MCF 10A (cell line): ENCODE data around the gene POLE3. TPM values are rescaled to one million over a fixed set of nuclear protein-coding genes. Genes with fewer than 3 reads are reported as not detected.

Source experiments
- BruUV-seq: library from RNA; stranded (reverse); fragments of 400-500 nt; replicated peaks from 2 replicates; lab custom pipeline; 2021; lab: Mats Ljungman, UMichigan
- CTCF ChIA-PET: fragments of 300-600 bp; sonication (Branson Sonifier 250); formaldehyde crosslinking; extraction: SDS; loops from one replicate; lab custom pipeline; 2021; ENCODE audit warnings: antibody characterized with exemption, inconsistent platforms; lab: Yijun Ruan, JAX
- POLR2A ChIA-PET: fragments of 300-600, 350-650 bp; sonication (Branson Sonifier 250); formaldehyde crosslinking; extraction: SDS; loops from one replicate; lab custom pipeline; 2020; ENCODE audit warnings: antibody characterized with exemption, inconsistent platforms; lab: Yijun Ruan, JAX
- DNase-seq: peaks from one replicate; pipeline ENCODE4 v3.0.0-alpha.2; 2018; ENCODE audit not compliant: unreplicated experiment
- H3K27ac Mint-ChIP-seq: one replicate; pipeline ENCODE4 v1.8.0; 2022; ENCODE audit warnings: mild to moderate bottlenecking, low read depth, mixed read lengths; ENCODE audit not compliant: unreplicated experiment
- H3K27me3 Mint-ChIP-seq: one replicate; pipeline ENCODE4 v1.8.0; 2022; ENCODE audit warnings: mixed read lengths; ENCODE audit not compliant: insufficient read depth, unreplicated experiment
- H3K36me3 Mint-ChIP-seq: one replicate; pipeline ENCODE4 v1.8.0; 2022; ENCODE audit warnings: mild to moderate bottlenecking, moderate library complexity, mixed read lengths; ENCODE audit not compliant: insufficient read depth, unreplicated experiment
- H3K4me1 Mint-ChIP-seq: one replicate; pipeline ENCODE4 v1.8.0; 2022; ENCODE audit warnings: mixed read lengths; ENCODE audit not compliant: insufficient read depth, unreplicated experiment
- H3K4me3 Mint-ChIP-seq: one replicate; pipeline ENCODE4 v1.8.0; 2022; ENCODE audit warnings: mild to moderate bottlenecking, moderate library complexity, mixed read lengths; ENCODE audit not compliant: unreplicated experiment
- H3K9me3 Mint-ChIP-seq: one replicate; pipeline ENCODE4 v1.8.0; 2022; ENCODE audit warnings: mixed read lengths; ENCODE audit not compliant: unreplicated experiment
- intact Hi-C: fragments of 100-400 bp; cut with micrococcal nuclease; formaldehyde crosslinking; loops from 2 replicates; pipeline ENCODE4 v1.14.1; 2022
- total RNA-seq: library from RNA; stranded (reverse); gene quantifications from 2 replicates; pipeline ENCODE4 v1.2.3, GENCODE V29; 2022
- TF ChIP-seq, protein P1 (sequence below): fragments of 200-600 bp; IDR thresholded peaks from one replicate; pipeline ENCODE4 v1.8.0; 2022; ENCODE audit warnings: antibody characterized with exemption, mild to moderate bottlenecking; ENCODE audit not compliant: unreplicated experiment

POLE3 gene
- total RNA-seq, 1 experiment from 2014 or later = 54.0 TPM

DNA sequence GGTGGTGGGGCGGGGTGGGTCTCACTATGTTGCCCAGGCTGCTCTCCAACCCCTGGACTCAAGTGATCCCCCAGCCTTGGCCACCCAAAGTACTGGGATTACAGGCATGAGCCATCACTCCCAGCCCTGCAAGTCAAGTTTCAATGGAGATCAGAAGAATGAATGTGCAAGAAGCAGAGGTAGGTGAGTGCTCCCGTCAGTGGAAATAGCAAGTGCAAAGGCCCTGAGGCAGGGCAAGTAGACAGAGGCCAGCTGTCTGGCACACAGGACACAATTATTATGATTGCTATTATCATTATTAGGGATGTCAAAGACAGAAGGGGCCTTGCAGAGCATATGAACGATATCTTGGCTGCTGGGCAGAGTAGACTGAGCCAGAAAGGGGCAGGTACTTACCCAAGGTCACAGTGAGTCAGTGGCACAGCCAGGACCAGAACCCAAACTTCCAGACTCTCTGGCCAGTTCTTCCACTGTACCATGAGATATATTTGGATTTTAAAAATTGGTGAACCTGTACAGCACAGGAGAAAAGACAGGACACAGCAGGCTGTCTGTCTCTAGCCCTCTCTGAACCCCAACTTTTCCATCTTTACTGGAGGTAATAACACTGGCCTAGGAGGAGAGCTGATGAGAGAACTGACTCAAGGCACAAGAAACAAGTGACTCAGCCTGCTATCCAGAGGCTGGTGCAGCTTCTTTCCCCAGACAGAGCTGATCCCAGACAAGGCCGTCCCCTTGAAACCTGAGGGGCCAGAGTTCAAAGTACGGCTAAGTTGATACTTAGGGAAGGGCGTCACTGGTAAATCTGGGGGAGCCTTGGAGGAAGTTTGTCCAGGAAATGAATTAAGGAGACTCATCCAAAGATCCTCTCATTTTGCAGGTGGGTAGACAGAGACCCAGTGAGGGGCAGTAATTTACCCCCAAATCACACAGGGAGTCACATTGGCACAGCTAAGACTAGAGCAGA, 35.1 kb downstream of the POLE3 start:
- Mint-ChIP-seq H3K36me3 (peaks cover 12% of the 10 kb centered on the region), H3K4me1 (peaks cover 5% of the 10 kb centered on the region), H3K9me3 (no peaks in the 10 kb centered on the region), H3K27ac (peak overlapping the region; percentile 64), H3K27me3 (no peaks in the 10 kb centered on the region), H3K4me3 (peak overlapping the region; percentile 78)
- ChIA-PET CTCF (interaction anchor here (0.6 kb wide), 1 partner anchor 854 kb away, joined by 3 read pairs; no protein-coding TSS in a partner anchor), POLR2A (interaction anchor here (1.8 kb wide), 1 partner anchor 35 kb away, joined by 9 read pairs; the partner anchor contains the start of genes C9orf43 and POLE3)
- TF ChIP-seq, protein P1, sequence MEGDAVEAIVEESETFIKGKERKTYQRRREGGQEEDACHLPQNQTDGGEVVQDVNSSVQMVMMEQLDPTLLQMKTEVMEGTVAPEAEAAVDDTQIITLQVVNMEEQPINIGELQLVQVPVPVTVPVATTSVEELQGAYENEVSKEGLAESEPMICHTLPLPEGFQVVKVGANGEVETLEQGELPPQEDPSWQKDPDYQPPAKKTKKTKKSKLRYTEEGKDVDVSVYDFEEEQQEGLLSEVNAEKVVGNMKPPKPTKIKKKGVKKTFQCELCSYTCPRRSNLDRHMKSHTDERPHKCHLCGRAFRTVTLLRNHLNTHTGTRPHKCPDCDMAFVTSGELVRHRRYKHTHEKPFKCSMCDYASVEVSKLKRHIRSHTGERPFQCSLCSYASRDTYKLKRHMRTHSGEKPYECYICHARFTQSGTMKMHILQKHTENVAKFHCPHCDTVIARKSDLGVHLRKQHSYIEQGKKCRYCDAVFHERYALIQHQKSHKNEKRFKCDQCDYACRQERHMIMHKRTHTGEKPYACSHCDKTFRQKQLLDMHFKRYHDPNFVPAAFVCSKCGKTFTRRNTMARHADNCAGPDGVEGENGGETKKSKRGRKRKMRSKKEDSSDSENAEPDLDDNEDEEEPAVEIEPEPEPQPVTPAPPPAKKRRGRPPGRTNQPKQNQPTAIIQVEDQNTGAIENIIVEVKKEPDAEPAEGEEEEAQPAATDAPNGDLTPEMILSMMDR = no peak
- TSS peak; percentile 37 for BruUV-seq
- DNase-seq = no peak
- intact Hi-C loops = no loop called here

DNA sequence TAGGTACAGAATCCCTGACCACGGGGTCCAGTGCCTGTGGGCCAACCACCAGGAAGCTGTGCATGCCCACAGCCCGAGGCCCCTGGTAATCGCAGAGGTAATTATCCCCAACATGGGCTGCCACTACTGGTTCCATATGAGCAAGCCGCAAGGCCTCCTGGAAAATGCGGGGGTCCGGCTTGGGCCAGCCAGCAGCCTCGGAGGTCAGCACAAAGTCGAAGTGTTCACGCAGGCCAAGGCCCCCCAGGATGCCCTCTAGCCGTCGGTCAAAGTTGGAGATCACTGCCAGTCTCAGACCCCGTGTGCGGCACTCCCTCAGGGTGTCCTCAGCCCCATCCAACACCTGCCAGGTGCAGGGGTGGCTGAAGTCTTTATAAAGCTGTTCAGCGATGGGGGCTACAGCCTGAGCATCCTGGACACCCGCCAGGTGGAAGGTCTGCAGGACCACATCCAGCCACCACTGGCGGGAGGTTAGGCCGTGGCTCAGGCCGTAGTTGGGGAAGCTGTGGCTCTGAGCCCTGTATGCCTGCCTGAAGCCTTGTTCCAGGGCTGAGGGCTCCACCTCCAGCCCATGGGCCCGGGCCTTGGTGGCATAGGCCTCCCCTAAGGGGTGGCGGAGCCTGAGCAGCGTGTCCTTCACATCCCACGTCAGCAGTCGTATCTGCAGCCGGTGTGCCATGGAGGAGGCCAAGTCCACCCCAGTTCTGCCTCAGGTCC, 36.6 kb downstream of the POLE3 start:
- TF ChIP-seq, protein P1 = no peak
- H3K36me3 Mint-ChIP-seq = peaks cover 12% of the 10 kb centered on the region
- no peak overlapping the region for H3K4me3 Mint-ChIP-seq
- DNase-seq = no peak
- ChIA-PET POLR2A (no interaction called here), CTCF (no interaction called here)
- H3K4me1 Mint-ChIP-seq = peaks cover 5% of the 10 kb centered on the region
- no TSS peak for BruUV-seq
- no peaks in the 10 kb centered on the region for H3K27me3 Mint-ChIP-seq
- no peak overlapping the region for H3K27ac Mint-ChIP-seq
- intact Hi-C loops = no loop called here
- no peaks in the 10 kb centered on the region for H3K9me3 Mint-ChIP-seq

DNA sequence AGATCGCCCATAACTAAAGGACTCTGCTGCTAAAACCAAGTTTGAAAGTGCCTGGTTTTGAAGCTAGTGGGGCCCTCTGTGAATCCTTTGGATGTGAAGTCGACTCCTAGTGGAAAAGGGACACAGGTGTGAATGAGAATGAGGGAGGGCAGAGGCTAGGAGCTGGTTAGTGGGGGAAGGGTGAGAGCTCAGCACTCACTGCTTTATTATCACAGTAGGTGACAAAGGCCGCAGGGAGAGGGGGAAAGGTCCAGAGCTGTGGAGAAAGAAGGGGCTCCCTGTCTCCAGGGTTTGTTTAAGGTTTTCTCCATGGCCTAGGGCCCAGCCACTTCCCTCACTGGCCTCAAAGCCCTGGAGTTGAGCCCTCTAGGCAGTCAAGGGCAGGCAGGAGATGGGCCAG, 37.2 kb downstream of the POLE3 start:
- no peaks in the 10 kb centered on the region for H3K27me3 Mint-ChIP-seq
- no peak overlapping the region for H3K27ac Mint-ChIP-seq
- no peaks in the 10 kb centered on the region for H3K9me3 Mint-ChIP-seq
- intact Hi-C loops = no loop called here
- H3K4me1 Mint-ChIP-seq = peaks cover 5% of the 10 kb centered on the region
- BruUV-seq = no TSS peak
- peaks cover 12% of the 10 kb centered on the region for H3K36me3 Mint-ChIP-seq
- H3K4me3 Mint-ChIP-seq = no peak overlapping the region
- ChIA-PET POLR2A (no interaction called here), CTCF (interaction anchor here (0.6 kb wide), 1 partner anchor 17 kb away, joined by 3 read pairs; no protein-coding TSS in a partner anchor)
- DNase-seq = no peak
- TF ChIP-seq, protein P1 = no peak

DNA sequence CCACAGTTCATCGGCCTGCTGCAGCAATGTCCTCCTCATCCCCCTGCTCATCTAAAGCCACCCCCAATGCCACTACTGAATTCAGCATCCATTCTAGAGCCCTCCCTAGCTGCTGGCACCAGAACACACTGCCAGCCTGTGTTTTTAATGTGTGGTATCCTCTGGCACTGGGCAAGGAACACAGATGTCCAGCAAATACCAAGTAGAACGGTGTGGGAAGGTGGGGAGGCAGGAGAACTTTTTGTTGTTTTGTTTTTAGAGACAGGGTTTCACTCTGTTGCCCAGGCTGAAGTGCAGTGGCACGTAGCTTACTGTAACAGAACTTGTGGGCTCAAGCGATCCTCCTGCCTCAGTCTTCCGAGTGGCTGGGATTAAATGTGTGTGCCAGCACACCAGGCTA, 38.4 kb downstream of the POLE3 start:
- BruUV-seq = no TSS peak
- Mint-ChIP-seq H3K4me1 (peaks cover 5% of the 10 kb centered on the region), H3K4me3 (no peak overlapping the region), H3K36me3 (peaks cover 12% of the 10 kb centered on the region), H3K27ac (no peak overlapping the region), H3K9me3 (no peaks in the 10 kb centered on the region), H3K27me3 (no peaks in the 10 kb centered on the region)
- no peak for DNase-seq
- intact Hi-C loops = no loop called here
- ChIA-PET POLR2A (no interaction called here), CTCF (no interaction called here)
- TF ChIP-seq, protein P1 = no peak
